ENCODE measurements around the gene EML6. TPM values are rescaled to one million over a fixed set of nuclear protein-coding genes. Genes with fewer than 3 reads are reported as not detected.

The EML6 gene
- total and polyA plus RNA-seq, 10 of the 15 experiments (the other 5 are each of a cell fraction or from before 2014, with no cell fraction given): 0.09 to 0.67 (median 0.21) TPM

DNA sequence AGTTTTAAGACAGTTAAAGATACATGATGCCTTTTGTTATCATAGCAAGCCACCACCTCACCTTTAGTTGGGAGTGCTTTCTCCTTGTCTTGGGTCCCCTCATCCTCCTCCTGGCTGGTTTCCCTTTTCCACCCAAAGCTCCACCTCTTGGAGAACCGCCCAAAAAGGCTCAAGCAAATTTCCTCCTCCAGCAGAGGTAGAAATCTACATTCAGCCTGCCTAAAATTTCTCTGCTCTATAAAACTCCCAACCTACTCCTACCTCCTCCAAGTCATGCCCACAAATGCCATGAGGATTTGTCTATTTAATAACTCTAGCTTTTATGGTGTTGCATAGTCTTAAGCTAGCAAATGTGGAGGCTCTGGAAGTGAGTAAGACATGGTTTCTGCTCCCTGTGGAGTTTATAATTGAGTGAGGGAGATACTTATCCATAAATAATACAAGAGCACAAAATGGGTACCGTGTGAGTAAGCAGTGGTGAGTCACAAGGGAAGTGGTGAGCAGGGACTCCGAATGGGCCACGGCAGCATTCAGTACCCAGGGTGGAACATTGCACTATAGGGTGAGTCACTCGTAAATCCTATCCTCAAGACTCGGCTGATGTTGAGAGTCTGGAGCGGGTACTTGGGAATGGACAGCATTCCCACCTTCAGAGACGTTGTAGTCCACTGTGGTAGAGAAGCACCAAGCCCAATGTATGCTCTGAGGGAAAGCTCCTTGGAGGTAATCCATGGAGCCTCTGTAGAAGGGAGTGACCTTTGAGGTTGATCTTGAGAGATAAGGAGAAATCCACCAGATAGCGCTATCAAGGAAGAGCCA is 180.5 kb downstream of the EML6 start (continued):
- TF ChIP-seq IKZF2 (IDR thresholded peaks at IDR 0.05) (no peak), NR2C2 (IDR thresholded peaks at IDR 0.05; ENCODE audit: borderline replicate concordance, control insufficient read depth, insufficient read length, low read depth) (no peak), SIX5 (IDR thresholded peaks at IDR 0.05; ENCODE audit: low read depth, low read length, severe bottlenecking) (no peak), E2F4 (IDR thresholded peaks at IDR 0.05; ENCODE audit: low read depth, low read length) (no peak)

- no peaks in the 10 kb centered on the region for H3K9me3 ChIP-seq (replicated peaks; ENCODE audit: control insufficient read depth, insufficient read depth, low read length)
- H3K36me3 ChIP-seq (ENCODE audit: control insufficient read depth in 2 of 2, insufficient read depth in 2 of 2, low read length in 1 of 2): no peaks in the 10 kb centered on the region
- RAD21 ChIA-PET (ENCODE audit: unreplicated experiment): interaction anchor here (0.7 kb wide), 1 partner anchor 41 kb away, joined by 3 read pairs; no protein-coding TSS in a partner anchor
- FAIRE-seq: no peak
- no peak overlapping the region for H3K4me2 ChIP-seq (ENCODE audit: control insufficient read depth, insufficient read depth)
- no peaks in the 10 kb centered on the region for H3K4me1 ChIP-seq (ENCODE audit: control insufficient read depth, insufficient read depth, low read length)
- no peaks in the 10 kb centered on the region for H3K79me2 ChIP-seq (ENCODE audit: control insufficient read depth, insufficient read depth, low read length)
- no peaks in the 10 kb centered on the region for H3K27me3 ChIP-seq (replicated peaks in 1 of 2; ENCODE audit: control insufficient read depth in 2 of 2, insufficient read depth in 2 of 2, low read length in 1 of 2)
- no peak overlapping the region for H3K4me3 ChIP-seq
- in situ Hi-C loops (cut with MboI): loop anchor here (5.0 kb wide), 1 partner anchor 262 kb away; no protein-coding TSS in a partner anchor
- no peak overlapping the region for H3K9ac ChIP-seq (ENCODE audit: control insufficient read depth, insufficient read depth, low read length)
- 75% methylated on average over 5 of the region's 5 CpGs for WGBS (ENCODE audit: insufficient coverage, insufficient replicate concordance, low lambda C conversion rate, missing lambda C conversion rate)
- no TSS peak for BruUV-seq (replicated peaks)
- H2AFZ ChIP-seq (ENCODE audit: control insufficient read depth, low read depth, low read length): no peak overlapping the region
- no peak for ATAC-seq
- POLR2A ChIA-PET: interaction anchor here (0.6 kb wide), 1 partner anchor 351 kb away, joined by 3 read pairs; no protein-coding TSS in a partner anchor
- intact Hi-C loops (cut with micrococcal nuclease; ENCODE audit: unreplicated experiment): no loop called here
- H4K20me1 ChIP-seq (ENCODE audit: control insufficient read depth, insufficient read depth): no peaks in the 10 kb centered on the region
- H3K27ac ChIP-seq (ENCODE audit: control insufficient read depth, insufficient read depth): no peak overlapping the region
- SMC1A ChIA-PET (ENCODE audit: uncharacterized antibody, unreplicated experiment): no interaction called here
- DNase-seq (ENCODE audit: low read depth, low spot score): no peak
- CTCF ChIA-PET: interaction anchor here (0.7 kb wide), 1 partner anchor 28 kb away, joined by 3 read pairs; no protein-coding TSS in a partner anchor
- TF ChIP-seq CBFB (IDR thresholded peaks at IDR 0.05; ENCODE audit: low read depth) (no peak), POLR2AphosphoS2 (IDR thresholded peaks at IDR 0.05; ENCODE audit: low read depth, low read length) (no peak), MLLT1 (IDR thresholded peaks at IDR 0.05) (no peak), STAT3 (IDR thresholded peaks at IDR 0.05; ENCODE audit: low read depth, low read length) (no peak), PKNOX1 (IDR thresholded peaks at IDR 0.05) (no peak), YBX1 (IDR thresholded peaks at IDR 0.05) (no peak), NFYA (IDR thresholded peaks at IDR 0.05; ENCODE audit: borderline replicate concordance, low read depth, low read length) (no peak), NBN (IDR thresholded peaks at IDR 0.05) (no peak), ESRRA (IDR thresholded peaks at IDR 0.05; ENCODE audit: low read length) (no peak)
- TF ChIP-seq, protein P1, sequence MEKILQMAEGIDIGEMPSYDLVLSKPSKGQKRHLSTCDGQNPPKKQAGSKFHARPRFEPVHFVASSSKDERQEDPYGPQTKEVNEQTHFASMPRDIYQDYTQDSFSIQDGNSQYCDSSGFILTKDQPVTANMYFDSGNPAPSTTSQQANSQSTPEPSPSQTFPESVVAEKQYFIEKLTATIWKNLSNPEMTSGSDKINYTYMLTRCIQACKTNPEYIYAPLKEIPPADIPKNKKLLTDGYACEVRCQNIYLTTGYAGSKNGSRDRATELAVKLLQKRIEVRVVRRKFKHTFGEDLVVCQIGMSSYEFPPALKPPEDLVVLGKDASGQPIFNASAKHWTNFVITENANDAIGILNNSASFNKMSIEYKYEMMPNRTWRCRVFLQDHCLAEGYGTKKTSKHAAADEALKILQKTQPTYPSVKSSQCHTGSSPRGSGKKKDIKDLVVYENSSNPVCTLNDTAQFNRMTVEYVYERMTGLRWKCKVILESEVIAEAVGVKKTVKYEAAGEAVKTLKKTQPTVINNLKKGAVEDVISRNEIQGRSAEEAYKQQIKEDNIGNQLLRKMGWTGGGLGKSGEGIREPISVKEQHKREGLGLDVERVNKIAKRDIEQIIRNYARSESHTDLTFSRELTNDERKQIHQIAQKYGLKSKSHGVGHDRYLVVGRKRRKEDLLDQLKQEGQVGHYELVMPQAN (conservative IDR thresholded peaks at IDR 0.05): no peak
These were observed 181.4 kb downstream of the EML6 start for GRCh38 chr2:54904836-54905235.

Data from GM12878 (cell line).